Measurements from ENCODE around the gene EXOC6B.

Gene EXOC6B

DNA sequence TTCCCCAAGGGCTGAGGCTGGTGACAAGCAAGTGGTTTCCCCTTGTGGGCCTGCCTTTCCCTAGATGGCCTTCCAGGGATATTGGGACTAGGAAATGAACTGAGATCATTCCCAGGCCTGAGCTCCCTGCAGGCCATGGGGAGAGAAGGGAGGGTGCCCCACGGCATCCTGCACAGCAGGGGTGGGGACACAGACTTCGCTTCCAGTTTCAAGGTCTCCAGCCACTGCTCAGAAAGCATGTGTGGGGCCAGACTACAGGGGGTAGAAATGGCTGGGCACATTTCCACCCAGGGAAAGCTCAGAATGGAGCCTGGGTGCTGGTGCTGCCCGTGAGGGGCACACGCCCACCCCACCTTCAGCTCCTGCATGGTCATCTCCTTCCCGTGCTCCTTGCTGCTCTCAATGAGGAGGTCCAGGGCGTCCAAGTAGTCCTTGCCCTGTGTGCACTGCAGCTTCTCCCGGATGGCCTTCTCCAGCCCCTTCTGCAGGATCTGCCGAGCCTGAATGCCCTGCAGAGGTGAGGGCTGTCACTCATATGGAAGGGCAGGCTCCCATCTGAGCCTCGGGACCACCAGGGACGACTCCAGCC, 691.3 kb downstream of the EXOC6B start:
- no peak overlapping the region for H3K4me3 Mint-ChIP-seq
- no peaks in the 10 kb centered on the region for H3K4me1 Mint-ChIP-seq
- no peak overlapping the region for H3K27ac Mint-ChIP-seq
- peaks cover 2% of the 10 kb centered on the region for H3K27me3 Mint-ChIP-seq
- no peaks in the 10 kb centered on the region for H3K9me3 Mint-ChIP-seq
- no peaks in the 10 kb centered on the region for H3K36me3 Mint-ChIP-seq

DNA sequence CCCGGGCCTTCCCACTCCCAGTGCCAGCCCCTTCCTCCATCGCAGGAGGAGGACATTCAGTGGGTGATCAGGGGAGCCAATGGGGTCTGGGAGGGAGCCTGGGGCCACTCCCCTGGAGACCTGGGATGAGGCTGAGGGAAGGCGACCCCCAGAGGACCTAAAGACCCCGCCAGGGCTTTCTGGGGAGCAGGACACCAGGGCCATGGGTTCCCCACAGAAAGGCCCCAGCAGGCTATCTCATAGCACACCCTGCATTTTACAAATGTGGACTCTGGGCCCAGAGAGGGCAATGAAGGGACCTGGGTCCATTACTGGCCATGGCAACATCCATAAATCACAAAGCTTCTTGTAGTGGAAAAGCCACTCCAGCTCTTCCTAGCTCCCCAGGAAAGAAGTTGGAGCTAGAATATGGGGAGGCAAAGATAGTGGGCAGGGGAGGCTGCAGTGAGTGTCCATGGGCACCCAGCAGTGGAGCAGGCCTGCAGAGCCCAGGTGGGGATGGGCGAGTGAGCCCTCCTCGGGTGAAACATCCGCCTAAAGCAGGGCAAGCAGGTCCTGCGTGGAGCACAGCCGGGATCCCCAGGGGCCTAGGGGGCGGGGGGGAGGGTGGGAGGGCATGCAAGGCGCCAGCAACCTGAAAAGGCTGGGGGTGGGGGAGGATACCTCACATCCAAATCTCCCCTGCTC, 692.0 kb downstream of the EXOC6B start:
- Mint-ChIP-seq H3K9me3 (no peaks in the 10 kb centered on the region), H3K4me1 (no peaks in the 10 kb centered on the region), H3K27me3 (peaks cover 2% of the 10 kb centered on the region), H3K36me3 (no peaks in the 10 kb centered on the region), H3K27ac (no peak overlapping the region), H3K4me3 (no peak overlapping the region)

DNA sequence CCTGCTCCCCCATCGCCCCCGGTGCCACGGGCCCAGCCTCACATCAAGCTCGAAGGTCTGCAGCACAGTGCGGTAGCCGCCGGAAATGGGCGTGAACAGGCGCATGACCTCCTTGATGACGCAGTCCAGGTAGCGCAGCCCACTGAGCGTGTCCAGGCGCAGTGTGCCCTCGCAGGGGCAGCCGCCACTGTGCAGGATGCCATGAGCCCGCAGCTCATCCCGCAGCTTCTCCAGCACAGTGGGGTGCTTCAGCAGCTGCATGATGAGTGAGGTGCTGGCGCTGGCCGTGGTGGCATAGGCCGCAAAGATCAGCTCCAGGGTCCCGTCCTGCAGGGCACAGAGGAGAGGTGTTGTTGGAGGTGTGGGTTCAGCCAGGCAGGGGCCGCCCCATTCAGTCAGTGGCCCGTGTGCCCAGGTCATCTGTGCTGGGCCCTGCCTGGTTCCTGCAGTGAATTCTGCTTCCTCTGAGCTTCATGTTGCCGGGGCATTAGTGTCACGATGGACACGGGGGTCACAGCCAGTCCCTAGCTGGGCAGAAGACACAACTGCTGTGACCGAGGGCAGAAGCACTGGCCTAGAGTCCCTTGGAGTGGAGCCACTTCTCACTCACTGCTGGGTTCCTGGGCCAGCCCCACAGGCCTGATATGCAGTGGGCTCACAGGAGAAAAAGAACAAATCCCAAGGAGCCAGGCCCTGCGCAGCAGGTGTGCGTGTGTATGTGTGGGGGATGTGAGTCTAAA, 692.7 kb downstream of the EXOC6B start:
- Mint-ChIP-seq H3K27ac (no peak overlapping the region), H3K9me3 (no peaks in the 10 kb centered on the region), H3K4me1 (no peaks in the 10 kb centered on the region), H3K4me3 (no peak overlapping the region), H3K27me3 (peaks cover 2% of the 10 kb centered on the region), H3K36me3 (no peaks in the 10 kb centered on the region)

DNA sequence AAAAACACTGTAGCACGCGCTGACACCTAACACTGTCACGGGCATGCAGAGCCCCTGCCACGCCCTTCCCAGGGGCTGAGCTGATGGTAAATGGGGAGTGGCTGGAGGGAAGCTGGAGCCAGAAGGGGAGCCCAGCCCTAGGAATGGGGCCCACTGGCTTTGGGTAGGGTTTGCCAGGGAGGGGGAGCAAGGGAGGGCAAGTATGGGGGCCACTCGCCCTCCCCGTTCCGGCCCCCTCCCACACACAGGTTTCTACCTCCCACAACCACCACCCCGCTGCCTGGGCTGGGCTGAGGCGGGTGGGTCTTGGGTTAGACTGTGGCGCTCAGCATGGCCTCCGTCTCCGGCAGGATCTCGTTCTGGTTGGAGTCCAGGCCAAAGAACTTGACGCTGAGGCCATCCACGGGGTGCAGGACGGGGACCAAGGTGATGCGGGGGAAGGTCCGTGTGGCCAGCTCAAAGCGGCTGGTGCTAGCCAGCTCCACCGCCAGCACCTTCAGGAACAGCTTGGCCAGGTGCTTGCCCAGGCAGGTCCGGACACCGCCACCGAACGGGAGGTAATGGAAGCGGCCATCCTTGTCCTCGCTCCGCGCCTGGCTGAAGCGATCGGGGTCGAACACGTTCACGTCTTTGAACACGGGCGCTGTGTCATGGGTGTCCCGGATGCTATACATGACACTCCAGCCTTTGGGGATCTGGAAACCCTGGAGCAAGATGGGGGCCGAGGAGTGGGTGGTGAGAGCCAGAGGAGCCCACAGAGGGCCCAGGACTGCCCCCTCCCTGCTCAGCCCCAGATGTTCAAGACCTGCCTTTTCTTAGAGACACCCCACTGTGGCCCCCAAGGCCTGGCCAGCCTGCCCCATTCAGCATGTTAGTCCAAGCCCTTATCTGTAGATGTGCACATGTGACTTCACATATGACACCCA, 693.7 kb downstream of the EXOC6B start:
- Mint-ChIP-seq H3K4me3 (no peak overlapping the region), H3K9me3 (no peaks in the 10 kb centered on the region), H3K27ac (no peak overlapping the region), H3K4me1 (no peaks in the 10 kb centered on the region), H3K36me3 (no peaks in the 10 kb centered on the region), H3K27me3 (peaks cover 2% of the 10 kb centered on the region)

DNA sequence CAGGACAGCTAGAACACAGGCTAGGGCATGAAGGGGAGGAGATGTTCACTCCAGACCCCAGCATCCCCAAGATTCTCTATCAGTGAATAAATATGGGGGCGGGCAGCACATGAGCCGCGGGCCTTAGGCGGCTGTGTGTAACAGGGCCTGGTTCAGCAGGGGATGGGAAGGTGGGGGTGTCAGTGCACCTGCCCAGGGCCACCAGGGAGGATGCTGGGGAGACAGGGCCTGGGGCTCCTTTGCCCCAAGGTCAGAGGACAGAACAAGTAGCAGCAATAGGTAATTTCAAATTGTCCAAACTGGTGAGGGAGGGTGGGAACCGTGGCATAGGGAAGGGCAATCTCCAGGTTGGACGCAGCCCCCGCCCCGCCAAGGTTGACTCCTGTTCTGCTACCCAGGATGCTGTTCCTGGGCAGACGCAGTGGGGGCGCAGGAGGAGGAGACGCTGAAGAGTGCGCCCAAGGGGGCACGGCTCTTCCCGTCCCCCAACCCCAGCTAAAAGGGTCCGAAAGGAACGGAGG, 694.4 kb downstream of the EXOC6B start:
- Mint-ChIP-seq H3K27ac (no peak overlapping the region), H3K36me3 (no peaks in the 10 kb centered on the region), H3K4me1 (no peaks in the 10 kb centered on the region), H3K9me3 (no peaks in the 10 kb centered on the region), H3K27me3 (peaks cover 2% of the 10 kb centered on the region), H3K4me3 (no peak overlapping the region)

DNA sequence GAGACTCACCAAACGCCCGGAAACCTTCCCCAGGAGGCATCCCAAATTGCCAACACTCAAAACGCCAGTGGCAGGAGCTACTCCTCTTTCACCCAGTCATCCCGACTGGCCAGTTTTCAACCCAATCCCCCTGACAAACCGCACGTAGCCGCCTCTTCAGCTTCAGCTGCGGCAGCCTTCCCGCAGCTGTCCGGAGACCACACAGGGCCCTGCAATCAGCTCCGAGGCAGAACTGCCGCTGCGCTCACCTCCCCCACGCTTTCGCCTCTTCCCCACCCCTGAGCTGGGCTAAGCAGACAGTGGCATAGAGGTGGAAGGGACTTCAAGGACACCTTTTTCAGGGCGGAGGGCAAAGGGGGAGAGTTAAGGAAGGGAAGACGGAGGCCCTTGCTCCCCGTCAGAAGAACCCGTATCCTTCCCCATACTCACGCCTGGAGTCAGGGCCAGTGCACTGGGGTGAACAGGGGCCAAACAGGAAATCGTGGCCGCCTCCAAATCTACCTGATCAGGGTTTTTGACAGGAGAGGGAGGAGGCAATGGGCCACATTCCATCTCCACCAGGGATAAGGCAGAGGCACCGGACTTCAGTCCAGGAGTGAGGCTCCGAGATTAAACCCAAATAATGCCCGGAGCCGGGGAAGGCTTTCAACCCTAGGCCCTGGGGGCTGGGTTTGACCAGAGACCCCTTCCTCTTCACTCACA, 695.0 kb downstream of the EXOC6B start:
- Mint-ChIP-seq H3K4me1 (no peaks in the 10 kb centered on the region), H3K36me3 (no peaks in the 10 kb centered on the region), H3K9me3 (no peaks in the 10 kb centered on the region), H3K27ac (no peak overlapping the region), H3K27me3 (peaks cover 2% of the 10 kb centered on the region), H3K4me3 (no peak overlapping the region)

DNA sequence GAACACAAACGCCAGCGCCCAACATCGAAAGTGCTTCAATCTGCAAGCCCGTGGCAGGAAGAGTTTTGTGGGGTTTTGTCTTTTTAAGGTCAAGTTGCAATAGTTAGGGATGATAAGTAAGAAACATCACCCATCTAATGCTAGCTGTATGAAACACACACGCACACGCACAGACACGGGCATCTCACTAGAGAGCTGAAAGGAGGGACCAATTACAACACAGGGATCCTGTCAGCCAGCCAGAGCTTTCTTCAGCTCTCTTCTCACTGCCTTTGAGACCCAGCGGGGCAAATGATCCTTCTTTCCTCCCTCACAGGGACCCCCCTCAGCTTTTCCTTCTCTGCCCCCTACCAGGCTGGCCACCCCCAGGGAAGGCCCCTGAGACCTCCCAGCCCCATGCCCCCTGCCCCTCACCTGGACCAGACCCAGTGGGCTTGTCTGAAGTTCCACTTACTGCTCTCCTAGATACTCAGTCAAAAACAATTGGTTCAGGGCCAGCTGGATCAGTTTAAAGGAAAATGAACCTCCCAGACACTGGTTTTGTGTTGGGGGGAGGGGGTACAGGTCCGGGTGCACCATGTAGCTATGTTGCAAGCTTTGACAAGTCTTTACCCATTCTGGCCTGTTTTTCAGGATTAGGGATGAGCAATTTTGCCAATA, 696.0 kb downstream of the EXOC6B start:
- Mint-ChIP-seq H3K27ac (no peak overlapping the region), H3K36me3 (no peaks in the 10 kb centered on the region), H3K4me1 (no peaks in the 10 kb centered on the region), H3K9me3 (no peaks in the 10 kb centered on the region), H3K27me3 (peaks cover 2% of the 10 kb centered on the region), H3K4me3 (no peak overlapping the region)

DNA sequence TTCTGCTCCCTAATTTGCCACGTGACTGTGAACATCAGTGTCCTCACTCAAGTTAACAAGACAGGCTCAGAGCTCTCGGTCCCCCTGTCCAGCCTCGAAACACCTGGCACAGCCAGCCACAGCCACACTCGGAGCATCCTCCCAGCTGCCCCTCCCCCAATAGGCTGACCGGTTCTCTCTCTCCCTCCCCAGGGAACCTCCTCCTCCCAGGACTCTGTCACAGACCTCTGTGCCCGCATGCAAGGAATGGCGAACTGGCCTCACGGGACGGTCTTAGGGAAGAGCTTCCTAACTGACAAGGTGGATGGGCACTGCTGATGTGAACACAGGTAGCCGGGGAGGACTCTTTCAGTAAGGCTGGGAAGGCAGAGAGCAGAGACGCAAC, 697.0 kb downstream of the EXOC6B start:
- no peaks in the 10 kb centered on the region for H3K9me3 Mint-ChIP-seq
- H3K27me3 Mint-ChIP-seq: peaks cover 5% of the 10 kb centered on the region
- H3K4me1 Mint-ChIP-seq: no peaks in the 10 kb centered on the region
- H3K27ac Mint-ChIP-seq: no peak overlapping the region
- no peak overlapping the region for H3K4me3 Mint-ChIP-seq
- H3K36me3 Mint-ChIP-seq: no peaks in the 10 kb centered on the region

DNA sequence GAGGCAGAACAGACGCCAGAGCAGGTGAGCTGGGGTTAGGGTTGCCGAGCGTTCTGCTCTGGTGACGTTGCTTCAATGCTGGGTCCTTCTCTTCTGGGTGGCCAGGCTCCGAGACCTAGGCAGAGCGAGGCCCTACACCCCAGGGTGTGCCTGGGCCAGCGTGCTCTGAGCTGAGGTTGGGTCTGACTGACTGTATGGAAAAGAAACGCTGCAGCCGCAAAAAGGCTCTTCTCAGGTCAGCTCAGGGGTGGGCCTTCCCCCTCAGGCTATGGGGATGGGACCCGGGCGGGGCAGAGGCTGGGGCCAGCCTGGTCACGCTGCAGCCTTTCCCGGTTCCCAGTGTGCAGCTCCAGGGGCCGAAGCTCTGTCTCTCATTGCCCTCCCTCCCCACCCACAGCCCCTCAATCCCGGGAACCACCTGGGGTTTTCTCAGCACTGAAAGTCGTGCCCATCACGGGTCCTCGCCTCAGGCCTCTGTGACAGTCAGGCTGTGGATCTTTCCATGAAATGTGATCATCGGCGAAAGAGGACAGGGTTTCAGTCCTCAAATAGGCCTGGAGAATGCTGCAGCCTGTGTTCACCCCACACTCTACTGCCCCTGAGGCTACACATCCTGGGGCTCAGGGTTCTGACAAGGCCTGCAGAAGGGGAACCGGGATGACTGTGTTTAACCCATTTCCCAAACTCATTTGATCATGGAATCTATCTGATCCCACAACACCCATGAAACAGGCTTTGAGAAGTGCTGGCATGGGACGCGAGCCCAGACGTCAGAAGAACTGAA, 697.6 kb downstream of the EXOC6B start:
- Mint-ChIP-seq H3K4me3 (no peak overlapping the region), H3K27ac (no peak overlapping the region), H3K36me3 (no peaks in the 10 kb centered on the region), H3K9me3 (no peaks in the 10 kb centered on the region), H3K27me3 (peaks cover 5% of the 10 kb centered on the region), H3K4me1 (no peaks in the 10 kb centered on the region)

DNA sequence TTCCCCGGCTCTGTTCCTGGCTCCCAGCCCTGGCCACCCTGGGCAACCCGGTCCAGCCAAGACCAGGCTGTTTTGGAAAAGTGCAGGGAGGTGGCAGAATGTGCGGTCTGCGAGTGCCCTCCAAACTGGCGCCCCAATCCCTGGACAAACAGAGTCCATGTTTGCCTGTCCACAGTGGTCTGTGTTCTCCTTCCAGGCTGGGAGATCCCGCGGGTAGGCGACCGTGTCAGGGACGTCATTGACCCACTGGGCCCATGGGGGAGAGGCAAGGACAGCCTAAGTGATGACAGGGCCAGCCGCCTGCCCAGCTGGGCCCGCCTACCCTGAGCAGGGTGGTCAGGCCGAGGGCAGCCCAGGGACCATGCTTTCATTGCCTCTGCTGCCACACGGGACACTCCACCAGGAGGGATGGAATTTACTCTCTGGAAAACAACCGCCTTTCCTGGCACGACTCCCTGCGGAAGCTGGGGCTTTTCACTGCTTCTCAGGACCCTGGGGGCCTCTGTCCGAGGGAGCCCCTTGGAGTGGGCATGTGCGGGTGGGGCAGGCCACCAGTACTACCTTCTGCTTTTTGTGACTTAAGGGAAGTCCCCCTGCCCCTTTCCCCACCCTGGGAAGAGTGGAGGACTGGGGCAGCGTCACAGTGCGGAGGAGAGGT, 698.3 kb downstream of the EXOC6B start:
- H3K9me3 Mint-ChIP-seq: no peaks in the 10 kb centered on the region
- H3K4me3 Mint-ChIP-seq: no peak overlapping the region
- H3K27ac Mint-ChIP-seq: no peak overlapping the region
- H3K4me1 Mint-ChIP-seq: no peaks in the 10 kb centered on the region
- no peaks in the 10 kb centered on the region for H3K36me3 Mint-ChIP-seq
- H3K27me3 Mint-ChIP-seq: peaks cover 9% of the 10 kb centered on the region

DNA sequence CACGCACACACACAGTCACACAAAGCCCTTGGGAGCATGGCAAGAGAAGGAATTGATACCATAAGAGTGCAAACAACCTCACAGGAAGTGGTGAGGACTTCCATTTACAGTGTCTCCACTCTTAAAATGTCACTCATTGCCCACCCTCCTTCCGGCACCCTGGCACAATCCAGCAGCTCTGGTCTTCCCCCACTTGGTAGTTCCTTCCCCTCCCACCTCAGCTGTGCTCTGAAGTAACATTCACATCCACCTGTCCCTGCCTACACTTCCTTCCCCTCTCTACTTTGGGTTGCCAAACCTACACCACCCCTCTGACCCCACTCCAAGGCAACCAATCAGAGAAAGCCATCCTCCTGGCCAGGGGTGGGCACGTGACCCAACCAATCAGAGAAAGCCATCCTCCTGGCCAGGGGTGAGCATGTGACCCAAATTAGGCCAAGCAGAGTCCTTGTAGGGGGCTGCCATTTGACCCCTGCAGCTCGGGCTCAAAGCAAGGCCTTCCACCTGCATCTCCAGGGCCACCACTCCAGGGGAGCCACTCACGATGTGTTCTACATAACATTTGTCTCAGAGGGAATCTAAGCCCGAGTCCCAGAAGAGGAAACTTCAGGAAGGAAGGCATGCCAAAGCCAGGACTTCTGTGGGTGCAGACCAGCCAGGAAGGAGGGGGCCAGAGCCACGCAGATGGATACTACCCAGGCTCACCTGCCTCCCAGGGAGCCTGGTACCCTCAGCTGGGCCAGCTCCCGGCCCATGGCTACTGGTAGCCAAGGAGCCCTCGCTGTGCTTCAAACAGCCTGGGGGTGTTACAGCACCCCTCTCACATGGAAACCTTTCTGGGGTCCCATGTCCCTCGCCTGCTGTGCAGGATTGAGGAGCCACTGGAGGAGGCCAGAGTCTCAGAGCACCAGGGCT, 699.4 kb downstream of the EXOC6B start:
- no peaks in the 10 kb centered on the region for H3K36me3 Mint-ChIP-seq
- no peaks in the 10 kb centered on the region for H3K4me1 Mint-ChIP-seq
- peaks cover 15% of the 10 kb centered on the region for H3K27me3 Mint-ChIP-seq
- H3K4me3 Mint-ChIP-seq: no peak overlapping the region
- no peak overlapping the region for H3K27ac Mint-ChIP-seq
- peaks cover 10% of the 10 kb centered on the region for H3K9me3 Mint-ChIP-seq
